H9 (cell line): ENCODE results near the gene CD80. TPM values are rescaled to one million over a fixed set of nuclear protein-coding genes. Genes with fewer than 3 reads are reported as not detected.

Experiments used
- DNase-seq: peaks from one replicate; pipeline ENCODE4 v3.0.0-alpha.2; 2017
- H2AFZ ChIP-seq: one replicate; pipeline ENCODE4 v1.6.1; 2013; ENCODE audit warnings: mild to moderate bottlenecking, low read length, control low read depth, moderate library complexity
- H2AK5ac ChIP-seq: 2 replicates; pipeline ENCODE4 v1.6.1; 2013; ENCODE audit warnings: low read length, control low read depth, mixed read lengths; ENCODE audit not compliant: insufficient read length
- H2BK120ac ChIP-seq: one replicate; pipeline ENCODE4 v1.6.1; 2013; ENCODE audit warnings: low read depth, mild to moderate bottlenecking, low read length, control low read depth, inconsistent platforms; ENCODE audit not compliant: poor library complexity, severe bottlenecking
- H2BK12ac ChIP-seq: 2 replicates; pipeline ENCODE4 v1.6.1; 2013; ENCODE audit warnings: low read length, control low read depth, mixed read lengths, low read depth; ENCODE audit not compliant: insufficient read length
- H2BK15ac ChIP-seq: 2 replicates; pipeline ENCODE4 v1.6.1; 2013; ENCODE audit warnings: low read depth, low read length, control low read depth
- H2BK20ac ChIP-seq: one replicate; pipeline ENCODE4 v1.6.1; 2013; ENCODE audit warnings: low read depth, mild to moderate bottlenecking, low read length, control low read depth, inconsistent platforms; ENCODE audit not compliant: poor library complexity, severe bottlenecking
- H2BK5ac ChIP-seq: 2 replicates; pipeline ENCODE4 v1.6.1; 2013; ENCODE audit warnings: low read length, control low read depth, mixed read lengths; ENCODE audit not compliant: insufficient read length
- H3K14ac ChIP-seq: 2 replicates; pipeline ENCODE4 v1.6.1; 2013; ENCODE audit warnings: low read length, control low read depth; ENCODE audit not compliant: insufficient read depth
- H3K18ac ChIP-seq: 2 replicates; pipeline ENCODE4 v1.6.1; 2013; ENCODE audit warnings: low read depth, mild to moderate bottlenecking, mixed read lengths, low read length, control low read depth; ENCODE audit not compliant: insufficient read length
- H3K23ac ChIP-seq: 2 replicates; pipeline ENCODE4 v1.6.1; 2013; ENCODE audit warnings: low read length, control low read depth, mixed read lengths, low read depth; ENCODE audit not compliant: insufficient read length
- H3K23me2 ChIP-seq: 2 replicates; pipeline ENCODE4 v1.6.1; 2013; ENCODE audit warnings: low read depth, mild to moderate bottlenecking, mixed read lengths, low read length, control low read depth; ENCODE audit not compliant: insufficient read length, poor library complexity, severe bottlenecking
- H3K27ac ChIP-seq: 2 replicates; pipeline ENCODE4 v1.5.1; 2013; ENCODE audit warnings: low read length, control low read depth, mixed read lengths, low read depth; ENCODE audit not compliant: insufficient read length
- H3K27me3 ChIP-seq: 2 replicates; pipeline ENCODE4 v1.6.1; 2013; ENCODE audit warnings: low read length, control low read depth, inconsistent platforms; ENCODE audit not compliant: insufficient read depth
- H3K4ac ChIP-seq: 2 replicates; pipeline ENCODE4 v1.6.1; 2013; ENCODE audit warnings: low read depth, mild to moderate bottlenecking, control low read depth, inconsistent platforms, low read length, moderate library complexity
- H3K4me1 ChIP-seq: 2 replicates; pipeline ENCODE4 v1.6.1; 2013; ENCODE audit warnings: low read length, control low read depth, inconsistent platforms; ENCODE audit not compliant: insufficient read depth
- H3K4me2 ChIP-seq: 2 replicates; pipeline ENCODE4 v1.6.1; 2013; ENCODE audit warnings: low read length, control low read depth, mixed read lengths; ENCODE audit not compliant: insufficient read length, insufficient read depth
- H3K56ac ChIP-seq: 2 replicates; pipeline ENCODE4 v1.6.1; 2013; ENCODE audit warnings: low read depth, mild to moderate bottlenecking, mixed read lengths, low read length, control low read depth; ENCODE audit not compliant: insufficient read length
- H3K79me1 ChIP-seq: 2 replicates; pipeline ENCODE4 v1.6.1; 2013; ENCODE audit warnings: low read depth, mild to moderate bottlenecking, moderate library complexity, low read length, control low read depth, inconsistent platforms; ENCODE audit not compliant: insufficient read depth, poor library complexity, severe bottlenecking
- H3K79me2 ChIP-seq: 2 replicates; pipeline ENCODE4 v1.6.1; 2013; ENCODE audit warnings: low read length, control low read depth, inconsistent platforms; ENCODE audit not compliant: insufficient read depth
- H3K9ac ChIP-seq: 2 replicates; pipeline ENCODE4 v1.6.1; 2013; ENCODE audit warnings: low read length, control low read depth, mixed read lengths; ENCODE audit not compliant: insufficient read length; ENCODE audit errors: extremely low read depth
- H3K9me3 ChIP-seq: one replicate; pipeline ENCODE4 v1.6.1; 2013; ENCODE audit warnings: low read depth, low read length, inconsistent platforms; ENCODE audit not compliant: control insufficient read depth
- H3T11ph ChIP-seq: one replicate; pipeline ENCODE4 v1.6.1; 2013; ENCODE audit warnings: mild to moderate bottlenecking, low read length, control low read depth, inconsistent platforms
- H4K20me1 ChIP-seq: one replicate; pipeline ENCODE4 v1.6.1; 2013; ENCODE audit not compliant: control insufficient read depth, insufficient read length, insufficient read depth
- H4K5ac ChIP-seq: 2 replicates; pipeline ENCODE4 v1.6.1; 2013; ENCODE audit warnings: low read depth, mild to moderate bottlenecking, mixed read lengths, low read length, control low read depth; ENCODE audit not compliant: insufficient read length
- H4K8ac ChIP-seq: replicated peaks from 2 replicates; pipeline ENCODE4 v1.6.1; 2013; ENCODE audit warnings: low read length, control low read depth, mixed read lengths, low read depth; ENCODE audit not compliant: insufficient read length
- H4K91ac ChIP-seq: 2 replicates; pipeline ENCODE4 v1.6.1; 2013; ENCODE audit warnings: low read depth, mild to moderate bottlenecking, moderate library complexity, mixed read lengths, low read length, control low read depth; ENCODE audit not compliant: insufficient read length
- H3K27ac Mint-ChIP-seq, 3 experiments: 2 replicates in 2 of 3; 3 replicates in 1 of 3; pipeline ENCODE4 v1.8.0; 2020 to 2021; ENCODE audit warnings: mixed read lengths in 3 of 3, mild to moderate bottlenecking in 1 of 3, moderate library complexity in 1 of 3
- H3K27me3 Mint-ChIP-seq: 2 replicates; pipeline ENCODE4 v1.8.0; 2021; ENCODE audit warnings: low read depth, mild to moderate bottlenecking, moderate library complexity, mixed read lengths
- H3K36me3 Mint-ChIP-seq, 3 experiments: 2 replicates in 2 of 3; 3 replicates in 1 of 3; pipeline ENCODE4 v1.8.0; 2020 to 2021; ENCODE audit warnings: low read depth in 3 of 3, mixed read lengths in 3 of 3; ENCODE audit not compliant: insufficient read depth in 1 of 3
- H3K4me1 Mint-ChIP-seq, 2 experiments: 2 replicates each; pipeline ENCODE4 v1.8.0; 2020; ENCODE audit warnings: mixed read lengths in 2 of 2
- H3K4me3 Mint-ChIP-seq, 2 experiments: 2 replicates in 1 of 2; 3 replicates in 1 of 2; pipeline ENCODE4 v1.8.0; 2020 to 2021; ENCODE audit warnings: mild to moderate bottlenecking in 2 of 2, mixed read lengths in 2 of 2, moderate library complexity in 1 of 2
- H3K9me3 Mint-ChIP-seq, 2 experiments: 2 replicates in 1 of 2; 3 replicates in 1 of 2; pipeline ENCODE4 v1.8.0; 2020; ENCODE audit warnings: mild to moderate bottlenecking in 2 of 2, mixed read lengths in 2 of 2, moderate library complexity in 1 of 2
- WGBS: extraction: QIAGEN DNeasy Blood & Tissue Kit; methylation state at CpG from one replicate; pipeline ENCODE4 v1.1.7; 2013; ENCODE audit warnings: missing lambda C conversion rate, low lambda C conversion rate, mixed read lengths; ENCODE audit not compliant: insufficient read length; ENCODE audit errors: extremely low coverage; 5-methylcytosine and 5-hydroxymethylcytosine counted together
- total RNA-seq: library from RNA; stranded (reverse); gene quantifications from 2 replicates; pipeline ENCODE4 v1.2.1, GENCODE V29; 2021
- TF ChIP-seq, protein P1 (sequence below): fragments of 200-600 bp; sonication (generic); conservative IDR thresholded peaks from 3 replicates; pipeline ENCODE4 v1.8.0; 2021; ENCODE audit warnings: antibody characterized with exemption, mild to moderate bottlenecking

Gene CD80
- total RNA-seq, 1 experiment from 2014 or later, result not detected

GRCh38 chr3:119608405-119609000, 49.1 kb upstream of the CD80 start:
- Histone ChIP-seq H4K91ac (no peak overlapping the region), H3K4me2 (no peak overlapping the region), H2BK12ac (no peak overlapping the region), H3K23ac (no peak overlapping the region), H3K4me1 (no peaks in the 10 kb centered on the region), H3T11ph (no peak overlapping the region), H4K8ac (no peak overlapping the region), H3K9me3 (no peaks in the 10 kb centered on the region), H2AFZ (no peak overlapping the region), H4K5ac (no peak overlapping the region), H3K14ac (no peak overlapping the region), H3K4ac (no peak overlapping the region), H2AK5ac (no peak overlapping the region), H3K18ac (no peak overlapping the region), H3K79me2 (no peaks in the 10 kb centered on the region), H2BK120ac (no peak overlapping the region), H3K9ac (no peak overlapping the region), H2BK5ac (no peak overlapping the region), H2BK20ac (no peak overlapping the region), H2BK15ac (no peak overlapping the region), H3K23me2 (no peaks in the 10 kb centered on the region), H3K79me1 (no peaks in the 10 kb centered on the region), H3K27ac (no peak overlapping the region), H3K27me3 (peaks cover 2% of the 10 kb centered on the region; the same call in 1 of the 2 replicates), H3K56ac (no peak overlapping the region), H4K20me1 (no peaks in the 10 kb centered on the region)
- TF ChIP-seq, protein P1, sequence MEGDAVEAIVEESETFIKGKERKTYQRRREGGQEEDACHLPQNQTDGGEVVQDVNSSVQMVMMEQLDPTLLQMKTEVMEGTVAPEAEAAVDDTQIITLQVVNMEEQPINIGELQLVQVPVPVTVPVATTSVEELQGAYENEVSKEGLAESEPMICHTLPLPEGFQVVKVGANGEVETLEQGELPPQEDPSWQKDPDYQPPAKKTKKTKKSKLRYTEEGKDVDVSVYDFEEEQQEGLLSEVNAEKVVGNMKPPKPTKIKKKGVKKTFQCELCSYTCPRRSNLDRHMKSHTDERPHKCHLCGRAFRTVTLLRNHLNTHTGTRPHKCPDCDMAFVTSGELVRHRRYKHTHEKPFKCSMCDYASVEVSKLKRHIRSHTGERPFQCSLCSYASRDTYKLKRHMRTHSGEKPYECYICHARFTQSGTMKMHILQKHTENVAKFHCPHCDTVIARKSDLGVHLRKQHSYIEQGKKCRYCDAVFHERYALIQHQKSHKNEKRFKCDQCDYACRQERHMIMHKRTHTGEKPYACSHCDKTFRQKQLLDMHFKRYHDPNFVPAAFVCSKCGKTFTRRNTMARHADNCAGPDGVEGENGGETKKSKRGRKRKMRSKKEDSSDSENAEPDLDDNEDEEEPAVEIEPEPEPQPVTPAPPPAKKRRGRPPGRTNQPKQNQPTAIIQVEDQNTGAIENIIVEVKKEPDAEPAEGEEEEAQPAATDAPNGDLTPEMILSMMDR, result no peak
- no peak overlapping the region for H3K4me3 Mint-ChIP-seq
- H3K27me3 Mint-ChIP-seq, result no peaks in the 10 kb centered on the region
- no peaks in the 10 kb centered on the region for H3K9me3 Mint-ChIP-seq
- WGBS, result no CpG with 5 or more reads among the region's 6 CpGs
- no peak for DNase-seq
- no peaks in the 10 kb centered on the region for H3K36me3 Mint-ChIP-seq
- H3K4me1 Mint-ChIP-seq, result peaks cover 0 to 3% of the 10 kb centered on the region in 2 experiments; a peak in 2 of 4 replicates
- no peak overlapping the region for H3K27ac Mint-ChIP-seq
